Astrocyte of the spinal cord (primary cell): ENCODE data around the gene HHATL.

ENCODE experiments used
- DNase-seq: peaks from one replicate; pipeline ENCODE4 v3.0.0; 2011; ENCODE audit warnings: low read depth, low spot score
- H3K4me3 ChIP-seq: 2 replicates; pipeline ENCODE4 v1.5.1; 2011; ENCODE audit warnings: low read depth, mild to moderate bottlenecking, low read length, moderate library complexity
- CTCF ChIP-seq: IDR thresholded peaks from 2 replicates; pipeline ENCODE4 v1.5.1; 2012; ENCODE audit warnings: low read depth, mild to moderate bottlenecking, low read length, inconsistent platforms
- in situ Hi-C: cut with HindIII; loops from 2 replicates; pipeline ENCODE4 v1.10.0; 2017; ENCODE audit warnings: low sequenced_read_pairs

Gene HHATL

GRCh38 chr3:42678447-42678846, 24.2 kb downstream of the HHATL start:
- no peak for TF ChIP-seq CTCF
- DNase-seq = no peak
- in situ Hi-C loops = no loop called here
- H3K4me3 ChIP-seq = no peak overlapping the region

- DNase-seq = no peak
- no peak overlapping the region for H3K4me3 ChIP-seq
- no peak for TF ChIP-seq CTCF
- in situ Hi-C loops = no loop called here
Observed at GRCh38 chr3:42675909-42676308, 26.7 kb downstream of the HHATL start.

- no peak for TF ChIP-seq CTCF
- no peak overlapping the region for H3K4me3 ChIP-seq
- no peak for DNase-seq
- in situ Hi-C loops = no loop called here
Observed at GRCh38 chr3:42674146-42674545, 28.5 kb downstream of the HHATL start.

GRCh38 chr3:42673082-42673481, 29.5 kb downstream of the HHATL start:
- no peak for DNase-seq
- no peak overlapping the region for H3K4me3 ChIP-seq
- TF ChIP-seq CTCF = no peak
- in situ Hi-C loops = no loop called here

- H3K4me3 ChIP-seq = no peak overlapping the region
- TF ChIP-seq CTCF = no peak
- no peak for DNase-seq
- in situ Hi-C loops = no loop called here
Observed at GRCh38 chr3:42672515-42672914, 30.1 kb downstream of the HHATL start.

- in situ Hi-C loops = no loop called here
- H3K4me3 ChIP-seq = no peak overlapping the region
- DNase-seq = no peak
- no peak for TF ChIP-seq CTCF
Observed at GRCh38 chr3:42670670-42671069, 31.9 kb downstream of the HHATL start.

GRCh38 chr3:42670051-42670576, 32.5 kb downstream of the HHATL start:
- in situ Hi-C loops = no loop called here
- no peak for DNase-seq
- TF ChIP-seq CTCF = no peak
- no peak overlapping the region for H3K4me3 ChIP-seq
